HG03571 (cell line): ENCODE measurements around the gene MAML3.

ENCODE experiments used
- ATAC-seq: cut with Tn5 transposase; IDR thresholded peaks from one replicate; pipeline ENCODE4 v1.9.1; 2021; ENCODE audit not compliant: unreplicated experiment

MAML3 gene

DNA sequence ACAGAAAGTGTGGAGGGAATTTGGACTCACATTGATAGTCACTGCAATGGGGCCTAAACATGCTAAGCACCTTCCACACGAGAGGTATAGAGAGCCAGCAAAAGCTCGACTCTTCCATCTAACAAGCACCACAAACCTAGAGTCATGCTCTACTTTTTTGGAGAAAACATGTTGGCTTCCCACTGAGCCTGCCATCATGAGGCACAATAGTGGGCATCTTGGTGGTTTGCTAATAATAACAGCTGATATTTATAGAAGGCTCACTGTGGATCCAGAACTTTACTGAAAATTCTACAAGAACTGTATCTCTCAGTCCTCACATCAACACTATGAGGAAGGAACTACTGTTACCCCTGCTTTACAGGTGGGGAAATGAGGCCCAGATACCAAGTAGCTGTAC is 26.6 kb downstream of the MAML3 start:
- no peak for ATAC-seq

GRCh38 chr4:140126261-140126660 is 27.7 kb downstream of the MAML3 start:
- no peak for ATAC-seq

DNA sequence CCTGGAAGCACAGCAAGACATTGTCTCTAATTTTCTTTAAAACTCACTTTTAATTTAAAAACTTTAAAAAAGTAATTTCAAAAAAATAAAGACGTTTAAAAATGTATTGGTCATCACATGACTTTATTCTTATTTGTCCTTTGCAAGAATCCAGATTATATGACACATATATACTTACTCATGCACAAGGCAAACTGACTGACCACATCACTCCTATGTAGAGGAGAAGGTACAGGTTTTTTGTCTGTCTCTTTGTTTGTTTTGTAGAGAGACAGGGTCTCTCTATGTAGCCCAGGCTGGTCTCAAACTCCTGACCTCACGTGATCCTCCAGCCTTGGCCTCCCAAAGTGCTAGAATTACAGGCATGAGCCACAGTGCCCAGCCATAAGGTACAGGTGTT is 28.6 kb downstream of the MAML3 start:
- no peak for ATAC-seq

- no peak for ATAC-seq
Observed at GRCh38 chr4:140123666-140124377, 30.2 kb downstream of the MAML3 start.

- no peak for ATAC-seq
Observed at GRCh38 chr4:140122891-140123290, 31.1 kb downstream of the MAML3 start.

DNA sequence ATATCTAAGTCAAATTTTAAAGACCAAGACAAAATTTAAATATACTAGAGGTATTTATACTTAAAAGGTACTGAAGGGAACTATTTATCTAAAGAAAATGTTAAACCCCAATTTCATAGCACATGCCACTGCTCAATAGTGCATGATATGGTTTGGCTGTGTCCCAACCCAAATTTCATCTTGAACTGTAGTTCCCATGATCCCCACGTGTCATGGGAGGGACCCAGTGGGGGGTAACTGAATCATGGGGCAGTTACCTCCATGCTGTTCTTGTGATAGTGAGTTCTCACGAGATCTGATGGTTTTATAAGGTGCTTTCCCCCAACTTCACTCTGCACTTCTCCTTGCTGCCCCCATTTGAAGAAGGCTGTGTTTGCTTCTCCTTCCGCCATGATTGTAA is 32.3 kb downstream of the MAML3 start:
- ATAC-seq: no peak

- no peak for ATAC-seq
Observed at GRCh38 chr4:140118931-140119640, 34.9 kb downstream of the MAML3 start.

- no peak for ATAC-seq
Observed at GRCh38 chr4:140117947-140118346, 36.0 kb downstream of the MAML3 start.

- ATAC-seq: peak; percentile 40
Observed at GRCh38 chr4:140116442-140117104, 37.4 kb downstream of the MAML3 start.

GRCh38 chr4:140115140-140115539 is 38.8 kb downstream of the MAML3 start:
- peak; percentile 43 for ATAC-seq

- peak; percentile 44 for ATAC-seq
Observed at GRCh38 chr4:140113653-140114052, 40.3 kb downstream of the MAML3 start.

DNA sequence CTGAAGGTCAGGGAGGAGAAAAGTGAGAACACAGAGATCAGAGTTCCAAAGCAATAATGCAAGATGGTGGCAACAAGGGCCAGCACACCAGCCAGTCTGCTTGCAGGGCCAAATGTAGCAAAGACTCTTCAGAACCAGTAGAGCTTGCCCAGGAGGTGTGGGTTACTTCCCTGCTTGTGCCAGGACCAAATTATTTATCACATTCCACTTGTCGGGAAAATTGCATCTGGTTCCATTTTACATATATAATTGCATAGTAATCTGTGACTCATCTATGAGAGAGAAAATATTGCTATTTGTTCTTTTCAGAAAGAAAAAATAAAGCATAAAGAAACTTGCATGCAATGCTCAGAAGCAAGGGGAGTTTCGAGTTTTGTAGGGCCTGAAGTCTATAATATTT is 41.4 kb downstream of the MAML3 start:
- no peak for ATAC-seq

GRCh38 chr4:140111256-140111655 is 42.7 kb downstream of the MAML3 start:
- no peak for ATAC-seq

DNA sequence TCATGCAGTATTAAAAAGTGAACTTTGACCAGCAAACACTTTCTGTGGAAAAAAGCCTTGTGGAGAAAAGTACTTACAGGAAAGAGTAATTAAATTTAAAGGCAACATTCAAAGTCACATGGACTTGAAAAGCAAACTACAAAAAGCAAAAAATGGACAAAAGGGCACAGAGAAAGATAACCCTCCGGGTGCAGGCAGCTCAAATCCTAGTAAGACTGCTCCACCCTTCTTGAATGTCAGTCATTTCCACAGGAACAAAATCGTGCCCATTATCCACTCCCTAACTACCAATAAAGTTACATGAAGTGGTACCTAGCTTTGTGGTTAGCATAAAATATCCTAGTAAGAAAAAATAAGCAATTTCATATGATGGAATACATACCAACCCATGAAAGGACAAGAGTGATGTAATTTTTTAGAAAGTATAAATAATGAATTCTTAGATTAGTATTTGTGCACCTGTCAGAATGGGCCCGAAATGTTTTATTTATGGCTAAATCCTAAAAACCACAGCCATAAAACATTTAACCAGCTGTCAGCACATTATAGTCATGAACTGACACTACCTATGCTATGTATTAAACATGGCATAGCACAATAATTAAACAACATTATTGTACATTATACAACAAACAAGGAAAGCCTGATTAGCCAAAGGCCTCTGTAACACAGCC is 43.3 kb downstream of the MAML3 start:
- ATAC-seq: no peak

- no peak for ATAC-seq
Observed at GRCh38 chr4:140109737-140110136, 44.2 kb downstream of the MAML3 start.

GRCh38 chr4:140109292-140109691 is 44.7 kb downstream of the MAML3 start:
- ATAC-seq: no peak

GRCh38 chr4:140108713-140109230 is 45.2 kb downstream of the MAML3 start:
- no peak for ATAC-seq

- no peak for ATAC-seq
Observed at GRCh38 chr4:140108243-140108642, 45.7 kb downstream of the MAML3 start.

DNA sequence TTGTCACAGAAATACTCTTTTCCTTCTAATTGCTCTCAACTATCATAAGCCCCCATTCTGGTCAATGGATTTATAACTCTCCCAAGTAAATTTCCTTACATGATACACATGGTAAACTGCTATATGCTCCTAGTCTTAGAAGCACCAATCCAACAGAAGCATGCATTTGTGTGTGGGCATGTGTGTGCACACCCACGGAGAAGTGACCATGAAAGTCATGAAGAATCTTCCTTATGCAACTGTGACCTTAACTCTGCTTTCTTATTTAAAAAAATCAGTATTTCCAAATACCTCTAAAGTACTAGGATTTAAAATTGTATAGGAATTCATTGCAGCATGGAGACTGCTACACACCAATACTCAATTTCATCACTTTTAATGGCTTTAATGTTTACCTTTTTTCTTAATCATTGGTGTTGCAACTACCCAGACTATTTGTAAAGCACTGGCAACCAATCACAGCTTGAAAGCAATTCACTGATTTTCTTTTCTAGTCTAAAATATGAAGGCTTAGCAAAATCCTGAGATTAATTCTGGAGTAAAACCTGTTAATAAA is 47.6 kb downstream of the MAML3 start:
- no peak for ATAC-seq

- ATAC-seq: no peak
Observed at GRCh38 chr4:140105436-140105835, 48.5 kb downstream of the MAML3 start.

GRCh38 chr4:140103676-140104075 is 50.3 kb downstream of the MAML3 start:
- peak; percentile 76 for ATAC-seq
